NCI-H128 (cell line): ENCODE results near the gene SNCA.

ENCODE experiments used
- DNase-seq: peaks from one replicate; lab custom pipeline; 2025; ENCODE audit not compliant: unreplicated experiment; lab: John Stamatoyannopoulos, UW

Gene SNCA

GRCh38 chr4:89708903-89709421 is 128.0 kb downstream of the SNCA start:
- no peak for DNase-seq

DNA sequence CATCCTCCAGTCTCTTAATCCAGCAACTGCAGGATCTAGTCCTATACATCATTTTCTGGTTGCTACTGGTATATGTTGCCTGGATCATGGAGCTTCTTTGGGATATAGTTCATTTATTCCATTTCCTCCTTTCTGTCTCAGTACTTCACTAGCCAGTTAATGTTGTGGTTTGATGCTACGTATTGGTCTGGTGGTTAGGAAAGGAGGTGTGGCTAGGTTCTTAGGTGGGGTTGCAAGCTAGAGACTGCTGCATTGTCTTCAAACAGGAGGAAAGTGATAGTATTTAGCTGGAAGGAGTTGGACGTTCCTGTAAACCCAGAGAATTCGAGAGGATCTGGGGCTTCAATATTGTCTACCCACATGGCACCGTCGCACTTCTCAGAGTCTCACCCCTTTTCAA is 129.5 kb downstream of the SNCA start:
- DNase-seq, result no peak

DNA sequence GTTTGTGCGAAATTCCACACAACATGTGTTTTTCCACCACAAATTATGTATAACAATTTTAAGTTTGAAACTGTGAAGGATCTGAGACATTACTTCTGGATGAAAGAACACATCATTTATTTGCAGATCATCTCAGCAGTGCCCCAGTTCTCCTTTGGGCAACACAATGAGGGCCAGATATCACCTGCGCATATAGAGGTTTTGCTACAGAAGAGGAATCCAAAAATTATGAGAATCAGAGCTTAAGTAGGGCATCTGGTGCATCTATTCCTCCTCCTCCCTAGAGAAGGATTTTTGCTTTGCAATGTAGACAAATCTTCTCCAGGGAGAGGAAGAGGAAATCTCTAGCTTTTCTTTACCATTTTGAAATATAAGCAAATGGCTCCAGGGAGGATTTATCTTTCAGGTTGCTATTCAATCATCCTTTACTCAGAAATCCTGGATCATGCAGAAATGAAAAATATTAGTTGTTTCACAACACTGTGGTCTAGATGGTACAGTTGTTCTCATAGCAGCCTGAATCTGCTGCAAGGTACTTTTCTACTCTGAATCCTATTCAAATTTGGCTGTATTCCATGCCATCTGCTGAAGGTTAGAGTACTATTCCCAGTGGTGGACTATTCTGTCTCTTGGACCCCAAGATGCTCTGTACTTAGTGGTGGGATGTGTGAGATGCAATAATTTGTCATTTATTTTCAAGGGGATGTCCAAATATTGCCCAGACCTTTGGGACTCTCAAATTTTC is 132.1 kb downstream of the SNCA start:
- DNase-seq, result no peak

DNA sequence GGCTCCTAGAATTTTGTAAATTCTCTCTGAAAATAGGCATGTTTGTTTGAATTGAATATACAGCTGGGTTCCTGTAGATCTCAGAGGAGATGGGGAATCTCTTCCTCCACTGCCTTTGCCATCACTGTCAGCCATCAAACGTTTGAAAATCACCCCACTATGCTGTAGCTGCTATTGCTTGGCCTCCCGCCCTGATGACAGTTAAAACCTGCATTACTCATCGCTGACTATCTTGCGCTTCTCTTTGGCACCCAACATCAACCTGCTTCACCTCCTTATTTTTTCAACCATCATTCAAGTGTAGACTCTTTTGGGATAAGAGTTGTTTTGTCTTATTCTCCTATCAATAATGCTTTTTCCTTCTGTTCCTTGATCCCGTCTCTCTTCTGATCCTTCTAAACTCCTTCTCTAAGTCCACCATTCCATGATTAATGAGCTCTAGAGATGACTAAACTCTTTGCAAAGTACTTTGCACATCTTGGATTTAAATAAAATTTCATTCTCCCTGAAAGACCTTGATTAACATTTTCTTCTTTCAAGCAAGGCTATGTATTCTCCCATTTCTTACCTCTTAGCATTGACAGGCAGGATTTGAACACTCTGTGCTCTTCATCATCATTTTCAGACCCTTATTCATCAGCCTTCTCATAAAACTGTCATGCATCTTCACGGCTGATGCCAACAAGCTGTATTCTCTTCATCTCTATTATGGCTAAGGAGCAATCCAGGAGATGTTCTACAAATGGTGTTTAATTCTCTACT is 133.0 kb downstream of the SNCA start:
- DNase-seq, result no peak

DNA sequence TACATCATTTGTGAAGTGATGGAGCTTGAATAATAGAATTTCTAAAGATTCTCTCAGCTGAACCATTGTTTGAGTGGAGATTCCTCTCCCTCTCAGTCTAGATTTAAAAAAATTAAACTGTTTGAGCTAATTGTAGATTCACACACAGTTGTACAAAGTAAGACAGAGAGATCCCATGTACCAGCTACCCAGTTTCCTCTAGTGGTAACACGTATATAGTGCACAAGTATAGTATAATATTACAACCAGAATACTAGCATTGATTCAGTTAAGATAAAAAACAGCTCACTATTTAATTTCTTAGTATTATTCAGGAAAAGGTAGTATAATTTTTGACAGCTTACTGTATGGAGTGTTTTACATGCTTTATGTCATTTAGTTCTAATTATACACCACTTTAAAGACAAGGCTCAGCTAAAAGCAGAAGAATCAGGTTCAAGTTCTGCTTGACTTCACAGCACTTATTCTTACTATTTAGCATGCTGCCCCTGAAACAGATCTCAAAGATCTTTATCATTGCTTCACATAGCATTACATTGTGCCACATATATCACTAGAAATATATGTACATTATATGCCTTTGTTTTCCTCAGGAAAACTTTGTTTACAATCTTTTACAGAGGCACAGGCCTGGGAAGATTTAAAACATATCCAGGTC is 136.1 kb downstream of the SNCA start:
- no peak for DNase-seq

DNA sequence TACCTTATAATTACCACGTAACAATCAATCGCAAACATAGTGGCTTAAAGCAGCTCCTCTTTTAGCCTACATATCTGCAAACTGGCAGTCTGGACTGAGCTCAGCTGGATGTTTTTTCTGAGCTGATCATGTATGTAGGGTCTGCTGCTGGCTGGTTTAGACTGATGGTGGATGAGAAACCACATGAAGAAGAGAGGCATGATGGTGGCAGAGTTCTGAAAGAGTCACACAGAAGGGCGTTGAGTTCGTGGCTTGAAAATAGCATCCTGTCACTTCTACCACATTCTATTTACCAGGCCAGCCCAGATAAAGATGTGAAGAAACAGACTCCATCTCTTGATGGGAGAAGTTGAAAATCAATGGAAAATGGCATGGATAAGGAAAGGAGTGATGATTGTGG is 151.3 kb downstream of the SNCA start:
- DNase-seq, result no peak

- DNase-seq, result no peak
Observed at GRCh38 chr4:89685277-89685676, 151.7 kb downstream of the SNCA start.

DNA sequence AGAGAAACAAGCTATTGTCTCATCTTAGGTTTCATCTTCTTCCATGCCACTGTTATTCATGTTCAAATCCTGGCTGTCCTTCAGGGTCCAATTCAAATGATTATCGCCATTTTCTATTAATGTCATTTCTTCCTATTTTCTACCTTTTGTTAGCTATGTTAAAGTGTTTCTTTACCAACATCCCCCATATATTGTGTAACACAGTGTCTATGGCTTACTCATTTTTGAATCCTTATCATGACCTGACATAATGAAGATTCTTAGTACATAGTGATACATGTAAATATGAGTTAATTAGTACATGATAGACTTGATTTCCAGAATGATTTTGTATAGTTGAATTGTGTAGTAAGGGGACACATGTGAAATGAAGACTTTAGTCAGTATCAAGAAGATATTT is 152.4 kb downstream of the SNCA start:
- no peak for DNase-seq

DNA sequence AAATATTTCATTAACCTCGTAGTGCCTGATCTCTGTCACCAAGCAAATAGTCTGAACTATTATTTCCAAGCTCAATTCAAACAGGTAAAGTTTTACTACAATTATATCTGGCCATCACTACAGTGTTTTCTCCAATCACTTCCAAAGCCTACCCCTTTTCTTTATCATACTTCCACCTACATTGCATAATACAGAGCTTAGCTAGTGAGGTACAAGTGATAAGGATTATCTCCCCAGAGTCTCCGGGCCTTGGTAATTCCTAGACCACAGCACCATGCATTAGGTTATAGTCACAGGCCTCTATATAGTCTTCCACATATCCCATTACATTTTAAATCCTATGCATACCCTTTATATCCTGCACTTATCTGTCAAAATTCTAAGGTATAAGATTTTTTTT is 154.2 kb downstream of the SNCA start:
- no peak for DNase-seq

- no peak for DNase-seq
Observed at GRCh38 chr4:89681671-89682070, 155.3 kb downstream of the SNCA start.

DNA sequence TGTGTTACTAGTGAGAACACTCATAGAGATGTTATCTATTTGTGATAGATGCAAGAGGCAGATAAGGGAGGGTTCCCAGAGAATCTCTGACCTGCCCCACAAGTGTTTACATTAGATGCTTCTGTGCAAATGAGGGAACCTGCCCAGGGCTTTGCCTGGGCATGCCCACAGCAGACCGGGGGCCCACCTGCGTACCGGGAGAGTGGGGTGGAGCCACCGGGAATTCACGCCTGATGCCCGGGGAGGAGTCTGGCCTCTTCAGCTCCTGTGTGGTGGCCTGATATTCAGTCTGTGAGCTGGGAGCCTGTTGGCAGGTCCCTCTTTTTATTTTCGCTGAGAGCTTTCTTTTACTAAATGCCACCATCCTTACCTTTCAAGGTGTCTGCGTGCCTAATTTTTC is 155.7 kb downstream of the SNCA start:
- no peak for DNase-seq

DNA sequence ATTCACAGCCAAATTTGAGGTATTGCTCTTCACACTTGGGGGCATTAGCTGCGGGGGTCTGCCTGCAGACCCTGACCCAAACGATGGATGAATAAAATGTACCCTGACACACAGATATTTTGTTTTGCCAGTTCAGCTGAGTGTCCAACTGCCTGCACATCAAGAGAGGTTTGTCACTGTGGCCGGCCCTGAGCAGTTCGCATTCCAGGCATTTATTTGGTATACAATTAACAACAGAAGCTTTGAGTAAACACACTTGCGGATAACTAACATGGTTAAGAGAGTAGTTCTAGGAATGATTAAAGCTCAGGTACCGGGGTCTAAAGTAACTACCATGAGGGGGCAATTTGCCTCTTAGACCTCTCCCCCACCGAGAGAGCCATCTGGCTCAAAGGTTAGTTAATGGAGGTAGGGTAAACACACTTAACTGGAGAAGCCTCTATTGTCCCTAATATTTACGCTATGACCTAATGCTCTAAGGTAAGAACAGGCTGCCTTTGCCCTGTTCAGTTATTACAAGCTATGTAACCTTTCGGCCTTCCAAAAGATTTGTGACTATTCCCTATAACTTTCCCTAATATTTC is 162.0 kb downstream of the SNCA start:
- peak; percentile 46 for DNase-seq
